ENCODE data around the gene ARPC1B. TPM values are rescaled to one million over a fixed set of nuclear protein-coding genes. Genes with fewer than 3 reads are reported as not detected.
A peak's percentile ranks its signal among the peaks of the same experiment; 100 is the strongest.

Gene ARPC1B
- total RNA-seq, 1 donor from 2014 or later, result 385 TPM

DNA sequence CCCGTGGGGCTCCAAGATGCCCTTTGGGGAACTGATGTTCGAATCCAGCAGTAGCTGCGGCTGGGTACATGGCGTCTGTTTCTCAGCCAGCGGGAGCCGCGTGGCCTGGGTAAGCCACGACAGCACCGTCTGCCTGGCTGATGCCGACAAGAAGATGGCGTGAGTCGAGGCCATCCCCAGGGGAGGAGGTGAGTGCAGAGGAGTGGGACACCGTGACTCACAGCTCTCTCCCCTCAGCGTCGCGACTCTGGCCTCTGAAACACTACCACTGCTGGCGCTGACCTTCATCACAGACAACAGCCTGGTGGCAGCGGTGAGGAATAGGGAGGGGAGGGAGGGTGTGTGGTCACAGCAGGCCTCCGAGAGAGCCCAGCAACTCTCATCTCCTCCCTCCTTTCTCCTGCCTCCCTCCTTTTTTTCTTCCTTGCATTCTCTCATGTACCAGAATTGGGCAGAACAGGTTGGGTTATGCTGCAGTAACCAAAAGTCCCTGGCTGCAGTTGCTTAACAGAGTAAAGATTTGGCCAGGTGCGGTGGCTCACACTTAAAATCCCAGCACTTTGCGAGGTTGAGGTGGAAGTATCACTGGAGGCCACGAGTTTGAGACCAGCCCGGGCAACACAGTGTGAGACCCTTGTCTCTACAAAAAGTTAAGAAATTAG lies 16.5 kb downstream of the ARPC1B start:
- H3K36me3 ChIP-seq (ENCODE audit: control insufficient read depth, insufficient read depth, low read length), result peaks cover 11% of the 10 kb centered on the region
- TF ChIP-seq, protein P1, sequence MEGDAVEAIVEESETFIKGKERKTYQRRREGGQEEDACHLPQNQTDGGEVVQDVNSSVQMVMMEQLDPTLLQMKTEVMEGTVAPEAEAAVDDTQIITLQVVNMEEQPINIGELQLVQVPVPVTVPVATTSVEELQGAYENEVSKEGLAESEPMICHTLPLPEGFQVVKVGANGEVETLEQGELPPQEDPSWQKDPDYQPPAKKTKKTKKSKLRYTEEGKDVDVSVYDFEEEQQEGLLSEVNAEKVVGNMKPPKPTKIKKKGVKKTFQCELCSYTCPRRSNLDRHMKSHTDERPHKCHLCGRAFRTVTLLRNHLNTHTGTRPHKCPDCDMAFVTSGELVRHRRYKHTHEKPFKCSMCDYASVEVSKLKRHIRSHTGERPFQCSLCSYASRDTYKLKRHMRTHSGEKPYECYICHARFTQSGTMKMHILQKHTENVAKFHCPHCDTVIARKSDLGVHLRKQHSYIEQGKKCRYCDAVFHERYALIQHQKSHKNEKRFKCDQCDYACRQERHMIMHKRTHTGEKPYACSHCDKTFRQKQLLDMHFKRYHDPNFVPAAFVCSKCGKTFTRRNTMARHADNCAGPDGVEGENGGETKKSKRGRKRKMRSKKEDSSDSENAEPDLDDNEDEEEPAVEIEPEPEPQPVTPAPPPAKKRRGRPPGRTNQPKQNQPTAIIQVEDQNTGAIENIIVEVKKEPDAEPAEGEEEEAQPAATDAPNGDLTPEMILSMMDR (IDR thresholded peaks at IDR 0.05; ENCODE audit: insufficient read depth, low read length, poor library complexity, severe bottlenecking), result no peak
- H3K4me3 ChIP-seq (ENCODE audit: low read depth, low read length), result no peak overlapping the region
- H3K27me3 ChIP-seq (ENCODE audit: control insufficient read depth, insufficient read depth, low read length), result no peaks in the 10 kb centered on the region
- no peak for DNase-seq (ENCODE audit: low read depth)

DNA sequence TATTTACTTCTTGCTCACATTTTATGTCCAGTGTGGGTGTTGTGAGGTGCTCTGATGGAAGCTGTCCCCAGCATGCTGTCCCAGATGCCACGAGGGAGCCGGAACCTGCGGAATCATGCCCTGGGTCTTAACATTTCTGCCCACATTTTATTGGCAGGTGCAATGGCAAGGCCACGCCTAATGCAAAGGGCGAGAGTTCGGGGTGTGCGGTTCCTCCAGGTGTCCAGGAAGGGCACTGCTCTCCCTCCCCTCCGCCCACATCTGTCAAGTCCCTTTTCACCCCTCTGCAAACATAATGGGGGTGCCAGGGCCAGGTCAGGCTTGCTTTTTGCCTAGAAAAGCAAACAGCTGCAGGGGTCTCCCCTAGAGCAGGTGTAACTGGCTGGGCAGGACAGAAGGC lies 17.5 kb downstream of the ARPC1B start:
- Histone ChIP-seq H3K27me3 (ENCODE audit: control insufficient read depth, insufficient read depth, low read length) (no peaks in the 10 kb centered on the region), H3K36me3 (ENCODE audit: control insufficient read depth, insufficient read depth, low read length) (peaks cover 11% of the 10 kb centered on the region), H3K4me3 (ENCODE audit: low read depth, low read length) (no peak overlapping the region)
- DNase-seq (ENCODE audit: low read depth), result no peak
- TF ChIP-seq, protein P1 (IDR thresholded peaks at IDR 0.05; ENCODE audit: insufficient read depth, low read length, poor library complexity, severe bottlenecking), result no peak

DNA sequence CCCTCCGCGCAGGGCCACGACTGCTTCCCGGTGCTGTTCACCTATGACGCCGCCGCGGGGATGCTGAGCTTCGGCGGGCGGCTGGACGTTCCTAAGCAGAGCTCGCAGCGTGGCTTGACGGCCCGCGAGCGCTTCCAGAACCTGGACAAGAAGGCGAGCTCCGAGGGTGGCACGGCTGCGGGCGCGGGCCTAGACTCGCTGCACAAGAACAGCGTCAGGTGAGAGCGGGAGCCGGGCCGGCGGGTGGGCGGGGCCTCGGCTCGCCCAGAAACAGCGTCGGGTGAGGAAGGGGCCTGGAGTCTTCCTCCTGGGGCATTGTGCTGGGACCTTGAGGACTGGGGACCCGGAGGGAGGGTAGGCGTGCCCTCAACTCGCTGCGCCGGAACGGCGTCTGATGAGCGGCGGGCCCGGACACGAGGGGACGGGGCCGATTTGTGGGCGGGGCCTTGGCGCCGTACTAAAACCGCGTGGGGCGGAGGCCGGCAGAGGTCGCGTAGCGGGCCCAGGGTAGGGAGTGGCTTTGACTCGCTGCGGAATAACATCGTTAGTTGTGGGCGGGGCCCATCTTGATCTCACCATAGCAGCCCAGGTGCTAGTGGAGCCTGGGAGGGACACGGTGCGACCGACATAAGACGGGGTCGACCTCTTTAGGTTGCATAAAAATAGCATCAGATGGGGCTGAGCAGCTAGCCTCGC lies 18.3 kb downstream of the ARPC1B start:
- TF ChIP-seq, protein P1 (IDR thresholded peaks at IDR 0.05; ENCODE audit: insufficient read depth, low read length, poor library complexity, severe bottlenecking), result no peak
- DNase-seq (ENCODE audit: low read depth), result no peak
- Histone ChIP-seq H3K36me3 (ENCODE audit: control insufficient read depth, insufficient read depth, low read length) (peaks cover 16% of the 10 kb centered on the region), H3K4me3 (ENCODE audit: low read depth, low read length) (peak overlapping the region; percentile 27), H3K27me3 (ENCODE audit: control insufficient read depth, insufficient read depth, low read length) (no peaks in the 10 kb centered on the region)

DNA sequence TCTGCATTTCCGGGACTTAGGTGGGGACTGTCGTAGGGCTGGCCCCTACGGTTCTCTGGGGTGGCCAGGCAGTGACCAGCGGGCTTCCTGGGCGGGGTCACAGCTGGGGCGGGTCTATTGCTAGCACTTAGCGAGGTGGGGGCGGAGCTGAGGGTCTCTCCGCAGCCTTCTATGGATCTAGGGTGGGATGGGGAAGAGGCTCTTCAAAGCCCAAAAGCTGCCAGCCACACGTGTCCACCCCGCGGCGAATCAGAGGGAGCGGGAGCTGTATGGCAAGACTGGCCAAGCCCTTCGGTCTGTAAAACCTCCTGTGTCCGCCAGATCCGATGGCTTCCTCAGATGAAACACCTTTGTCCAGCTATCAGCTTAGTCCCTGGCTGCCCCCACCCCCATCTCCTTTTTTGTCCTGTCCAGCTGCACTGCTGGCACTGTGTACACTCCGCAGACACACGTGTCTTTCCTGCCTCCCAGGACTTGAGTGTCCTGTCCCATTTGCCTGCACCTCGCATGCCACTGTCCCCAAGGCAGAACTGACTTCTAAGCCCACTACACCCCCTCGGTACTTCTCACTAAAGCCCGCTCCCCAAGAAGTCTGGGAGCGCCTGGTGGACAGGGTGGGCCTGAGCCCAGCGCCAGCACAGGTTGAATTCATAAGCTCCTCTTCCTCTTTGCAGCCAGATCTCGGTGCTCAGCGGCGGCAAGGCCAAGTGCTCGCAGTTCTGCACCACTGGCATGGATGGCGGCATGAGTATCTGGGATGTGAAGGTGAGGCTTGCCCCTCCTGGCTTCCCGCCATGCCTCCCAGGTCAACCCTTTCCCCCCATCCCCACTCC lies 19.0 kb downstream of the ARPC1B start:
- no peak for DNase-seq (ENCODE audit: low read depth)
- H3K27me3 ChIP-seq (ENCODE audit: control insufficient read depth, insufficient read depth, low read length), result no peaks in the 10 kb centered on the region
- peak overlapping the region; percentile 27 for H3K4me3 ChIP-seq (ENCODE audit: low read depth, low read length)
- peaks cover 16% of the 10 kb centered on the region for H3K36me3 ChIP-seq (ENCODE audit: control insufficient read depth, insufficient read depth, low read length)
- TF ChIP-seq, protein P1 (IDR thresholded peaks at IDR 0.05; ENCODE audit: insufficient read depth, low read length, poor library complexity, severe bottlenecking), result no peak

DNA sequence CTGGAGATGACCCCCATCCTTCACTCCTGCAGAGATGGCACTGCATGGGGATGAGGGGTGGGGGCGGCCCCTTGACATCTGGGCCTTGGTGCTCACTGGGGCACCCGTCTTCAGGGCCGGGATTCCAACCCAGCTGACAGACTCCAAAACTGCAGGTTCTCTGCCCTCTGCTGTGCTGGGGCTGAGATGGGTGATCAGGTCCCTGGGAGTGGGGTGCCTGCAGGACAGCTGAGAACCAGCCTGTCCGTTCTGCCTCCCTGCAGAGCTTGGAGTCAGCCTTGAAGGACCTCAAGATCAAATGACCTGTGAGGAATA lies 19.6 kb downstream of the ARPC1B start:
- no peak overlapping the region for H3K4me3 ChIP-seq (ENCODE audit: low read depth, low read length)
- TF ChIP-seq, protein P1 (IDR thresholded peaks at IDR 0.05; ENCODE audit: insufficient read depth, low read length, poor library complexity, severe bottlenecking), result no peak
- peaks cover 16% of the 10 kb centered on the region for H3K36me3 ChIP-seq (ENCODE audit: control insufficient read depth, insufficient read depth, low read length)
- H3K27me3 ChIP-seq (ENCODE audit: control insufficient read depth, insufficient read depth, low read length), result no peaks in the 10 kb centered on the region
- DNase-seq (ENCODE audit: low read depth), result no peak
